Mesenchymal stem cell (in vitro differentiated cells and primary cell): Measurements from ENCODE around the gene RPH3AL.
"Not testable (repeated sequence)": the region's sequence is repeated elsewhere in the genome, so short reads cannot be mapped to it uniquely, and the experiment has no call there.

Experiments used
- DNase-seq: peaks from one replicate; pipeline ENCODE4 v3.0.0-alpha.2; 2013
- H2AFZ ChIP-seq: one replicate; pipeline ENCODE4 v1.6.1; 2013; ENCODE audit warnings: low read depth, mild to moderate bottlenecking, control low read depth, inconsistent platforms, low read length, moderate library complexity
- H2AK5ac ChIP-seq: 2 replicates; pipeline ENCODE4 v1.6.1; 2013; ENCODE audit warnings: low read length, moderate library complexity, mild to moderate bottlenecking, inconsistent platforms; ENCODE audit not compliant: severe bottlenecking
- H2BK120ac ChIP-seq: one replicate; pipeline ENCODE4 v1.6.1; 2013; ENCODE audit warnings: low read depth, mild to moderate bottlenecking, inconsistent platforms, low read length, moderate library complexity
- H2BK12ac ChIP-seq, 2 experiments: one replicate each; pipeline ENCODE4 v1.6.1; 2013; ENCODE audit warnings: inconsistent platforms in 2 of 2, low read length in 2 of 2, mild to moderate bottlenecking in 2 of 2, moderate library complexity in 2 of 2, control low read depth in 1 of 2
- H2BK15ac ChIP-seq: one replicate; pipeline ENCODE4 v1.6.1; 2013; ENCODE audit warnings: mild to moderate bottlenecking, low read depth, inconsistent platforms; ENCODE audit not compliant: poor library complexity, severe bottlenecking
- H2BK5ac ChIP-seq: 2 replicates; pipeline ENCODE4 v1.6.1; 2013; ENCODE audit warnings: low read depth, mild to moderate bottlenecking, low read length, control low read depth, inconsistent platforms; ENCODE audit not compliant: poor library complexity, severe bottlenecking
- H3K14ac ChIP-seq, 2 experiments: one replicate each; pipeline ENCODE4 v1.6.1; 2013; ENCODE audit warnings: inconsistent platforms in 2 of 2, low read length in 2 of 2, control low read depth in 1 of 2, mild to moderate bottlenecking in 1 of 2, moderate library complexity in 1 of 2
- H3K18ac ChIP-seq, 2 experiments: one replicate each; pipeline ENCODE4 v1.6.1; 2013; ENCODE audit warnings: inconsistent platforms in 2 of 2, low read length in 2 of 2, control low read depth in 1 of 2, low read depth in 1 of 2, mild to moderate bottlenecking in 1 of 2
- H3K23ac ChIP-seq, 2 experiments: one replicate each; pipeline ENCODE4 v1.6.1; 2013; ENCODE audit warnings: inconsistent platforms in 2 of 2, low read length in 2 of 2, mild to moderate bottlenecking in 2 of 2, moderate library complexity in 2 of 2, control low read depth in 1 of 2
- H3K27ac ChIP-seq: 2 replicates; pipeline ENCODE4 v1.5.1; 2013; ENCODE audit warnings: mild to moderate bottlenecking, moderate library complexity, low read length, control low read depth, inconsistent platforms; ENCODE audit not compliant: poor library complexity, severe bottlenecking
- H3K27me3 ChIP-seq, 2 experiments: 2 replicates each; pipeline versions ENCODE4 v1.6.1 to v1.7.0; 2013; ENCODE audit warnings: low read length in 2 of 2, mild to moderate bottlenecking in 2 of 2, moderate library complexity in 2 of 2, control low read depth in 1 of 2, inconsistent platforms in 1 of 2; ENCODE audit not compliant: control insufficient read depth in 1 of 2, insufficient read depth in 1 of 2
- H3K36me3 ChIP-seq, 2 experiments: 2 replicates each; pipeline versions ENCODE4 v1.6.1 to v1.7.0; 2013; ENCODE audit warnings: low read length in 2 of 2, control low read depth in 1 of 2, inconsistent platforms in 1 of 2, low read depth in 1 of 2, mild to moderate bottlenecking in 1 of 2; ENCODE audit not compliant: insufficient read depth in 2 of 2, control insufficient read depth in 1 of 2
- H3K4ac ChIP-seq, 2 experiments: one replicate each; pipeline ENCODE4 v1.6.1; 2013; ENCODE audit warnings: inconsistent platforms in 2 of 2, low read length in 2 of 2, mild to moderate bottlenecking in 2 of 2, moderate library complexity in 2 of 2, control low read depth in 1 of 2, low read depth in 1 of 2
- H3K4me1 ChIP-seq: 2 replicates; pipeline ENCODE4 v1.6.1; 2013; ENCODE audit warnings: low read depth, low read length, control low read depth; ENCODE audit not compliant: control insufficient read depth, insufficient read depth
- H3K4me2 ChIP-seq: 2 replicates; pipeline ENCODE4 v1.6.1; 2013; ENCODE audit warnings: low read length, mild to moderate bottlenecking, inconsistent platforms; ENCODE audit not compliant: poor library complexity, severe bottlenecking
- H3K4me3 ChIP-seq, 2 experiments: 2 replicates each; pipeline versions ENCODE4 v1.5.1 to v1.7.0; 2013; ENCODE audit warnings: low read length in 2 of 2, mild to moderate bottlenecking in 2 of 2, control low read depth in 1 of 2, low read depth in 1 of 2; ENCODE audit not compliant: insufficient read depth in 1 of 2
- H3K79me1 ChIP-seq: replicated peaks from 2 replicates; pipeline ENCODE4 v1.6.1; 2013; ENCODE audit warnings: mild to moderate bottlenecking, control low read depth, low read length, inconsistent platforms; ENCODE audit not compliant: poor library complexity, severe bottlenecking
- H3K9ac ChIP-seq: 2 replicates; pipeline ENCODE4 v1.7.0; 2013; ENCODE audit warnings: mild to moderate bottlenecking, low read length, moderate library complexity
- H3K9me3 ChIP-seq: 2 replicates; pipeline ENCODE4 v1.7.0; 2013; ENCODE audit warnings: mild to moderate bottlenecking, low read length; ENCODE audit not compliant: control insufficient read depth
- H4K8ac ChIP-seq: one replicate; pipeline ENCODE4 v1.6.1; 2013; ENCODE audit warnings: inconsistent platforms, mild to moderate bottlenecking, low read length, moderate library complexity
- H4K91ac ChIP-seq: one replicate; pipeline ENCODE4 v1.6.1; 2013; ENCODE audit warnings: mild to moderate bottlenecking, low read length, inconsistent platforms
- WGBS: methylation state at CpG from one replicate; pipeline ENCODE4 v1.1.7; 2013; ENCODE audit warnings: mixed read lengths; 5-methylcytosine and 5-hydroxymethylcytosine counted together

The RPH3AL gene

GRCh38 chr17:235831-236640 lies 116.6 kb downstream of the RPH3AL start:
- Histone ChIP-seq H2BK120ac (no peak overlapping the region), H3K36me3 (peaks cover 0 to 2% of the 10 kb centered on the region in 2 experiments), H3K23ac (no peak overlapping the region), H3K4me3 (no peak overlapping the region), H2BK12ac (no peak overlapping the region), H3K9ac (no peak overlapping the region), H3K79me1 (no peaks in the 10 kb centered on the region), H3K27ac (no peak overlapping the region), H3K27me3 (no peaks in the 10 kb centered on the region), H4K8ac (no peak overlapping the region), H2BK15ac (no peak overlapping the region), H2AK5ac (no peak overlapping the region), H3K18ac (no peak overlapping the region), H3K4me1 (peaks cover 19% of the 10 kb centered on the region), H3K4ac (no peak overlapping the region), H2BK5ac (no peak overlapping the region), H3K4me2 (no peak overlapping the region), H4K91ac (no peak overlapping the region), H3K9me3 (no peaks in the 10 kb centered on the region), H2AFZ (no peak overlapping the region), H3K14ac (no peak overlapping the region)
- WGBS, result 89% methylated on average over 25 of the region's 26 CpGs
- DNase-seq, result no peak

GRCh38 chr17:234994-235830 lies 117.4 kb downstream of the RPH3AL start:
- H3K4me1 ChIP-seq, result peaks cover 19% of the 10 kb centered on the region
- H2AK5ac ChIP-seq, DNase-seq, H2BK120ac ChIP-seq, H3K4me2 ChIP-seq, H3K9me3 ChIP-seq, H3K23ac ChIP-seq, H3K79me1 ChIP-seq, H2BK12ac ChIP-seq, H3K14ac ChIP-seq, H3K9ac ChIP-seq, H3K18ac ChIP-seq, H4K91ac ChIP-seq, H2BK5ac ChIP-seq, H3K4ac ChIP-seq, H3K36me3 ChIP-seq, H3K27me3 ChIP-seq, H2AFZ ChIP-seq, H3K27ac ChIP-seq, H3K4me3 ChIP-seq, H4K8ac ChIP-seq, H2BK15ac ChIP-seq: not testable (repeated sequence)
- 86% methylated on average over 45 of the region's 48 CpGs for WGBS

GRCh38 chr17:234163-234993 lies 118.2 kb downstream of the RPH3AL start:
- not testable (repeated sequence) for H2BK5ac ChIP-seq, H2AFZ ChIP-seq, H2AK5ac ChIP-seq, H3K4ac ChIP-seq, H3K9ac ChIP-seq, H3K23ac ChIP-seq, H3K27ac ChIP-seq, H2BK120ac ChIP-seq, H3K18ac ChIP-seq, H3K14ac ChIP-seq, H3K27me3 ChIP-seq, H2BK15ac ChIP-seq, H3K36me3 ChIP-seq, H3K79me1 ChIP-seq, H3K4me3 ChIP-seq, H3K4me2 ChIP-seq, H2BK12ac ChIP-seq, H3K9me3 ChIP-seq, H4K8ac ChIP-seq, DNase-seq, H4K91ac ChIP-seq
- peaks cover 25% of the 10 kb centered on the region for H3K4me1 ChIP-seq
- 85% methylated on average over 15 of the region's 23 CpGs for WGBS
